Measurements from ENCODE around the gene AMIGO1.

AMIGO1 gene

GRCh38 chr1:109509176-109510134 is at the start of gene AMIGO1:
Gene AMIGO1, minus strand, starts transcription at chr1:109509727. Its CDS starts 815 bp downstream, at chr1:109508912.
- DNase-seq, result peak in 24 of 51 donors; percentile 12 to 69 (median 30)

GRCh38 chr1:109557520-109557919 is 48.0 kb upstream of the AMIGO1 start:
- no peak for DNase-seq

- no peak for DNase-seq
Observed at GRCh38 chr1:109556563-109556962, 47.0 kb upstream of the AMIGO1 start.

- DNase-seq, result peak; percentile 45 to 98 (median 94)
Observed at GRCh38 chr1:109548321-109549267, 39.1 kb upstream of the AMIGO1 start, which contains the start of gene GNAI3. Gene GNAI3, plus strand, starts transcription at chr1:109548615. Its CDS starts 106 bp downstream, at chr1:109548721.

- peak in 3 of 51 donors; percentile 28 to 66 (median 46) for DNase-seq
Observed at GRCh38 chr1:109547463-109548320, 38.2 kb upstream of the AMIGO1 start.

GRCh38 chr1:109546311-109547109 is 37.0 kb upstream of the AMIGO1 start:
- peak in 45 of 51 donors; percentile 25 to 90 (median 72) for DNase-seq

- DNase-seq, result no peak
Observed at GRCh38 chr1:109543988-109544735, 34.6 kb upstream of the AMIGO1 start.

- DNase-seq, result no peak
Observed at GRCh38 chr1:109543283-109543987, 33.9 kb upstream of the AMIGO1 start.

GRCh38 chr1:109542657-109543056 is 33.1 kb upstream of the AMIGO1 start:
- DNase-seq, result no peak

- DNase-seq, result peak in 10 of 51 donors; percentile 10 to 43 (median 20)
Observed at GRCh38 chr1:109541102-109541501, 31.6 kb upstream of the AMIGO1 start.

- peak in 22 of 51 donors; percentile 13 to 67 (median 31) for DNase-seq
Observed at GRCh38 chr1:109539676-109540075, 30.1 kb upstream of the AMIGO1 start, which contains the start of gene GPR61. Gene GPR61, plus strand, starts transcription at chr1:109539872. Its CDS starts 3,151 bp downstream, at chr1:109543023.

GRCh38 chr1:109538827-109539555 is 29.5 kb upstream of the AMIGO1 start:
- no peak for DNase-seq

GRCh38 chr1:109537450-109538178 is 28.1 kb upstream of the AMIGO1 start:
- no peak for DNase-seq

- DNase-seq, result peak in 39 of 51 donors; percentile 13 to 82 (median 54)
Observed at GRCh38 chr1:109535971-109536491, 26.5 kb upstream of the AMIGO1 start.

- DNase-seq, result peak in 1 of 51 donors; percentile 54
Observed at GRCh38 chr1:109535481-109535880, 26.0 kb upstream of the AMIGO1 start.

GRCh38 chr1:109534307-109534858 is 24.9 kb upstream of the AMIGO1 start:
- no peak for DNase-seq

Measured in hypothalamus (tissue), 51 donors.